C4-2B (cell line): ENCODE data around the gene ADGRB3.
"Not testable (repeated sequence)": the region's sequence is repeated elsewhere in the genome, so short reads cannot be mapped to it uniquely, and the experiment has no call there.

Experiments
- H3K27ac ChIP-seq: fragments of 450-650 bp; 2 replicates; pipeline ENCODE4 v1.5.1; 2017
- ZFX ChIP-seq: fragments of 450-650 bp; IDR thresholded peaks from 2 replicates; pipeline ENCODE4 v1.6.1; 2017
- TF ChIP-seq, protein P1 (sequence below): fragments of 450-650 bp; conservative IDR thresholded peaks from 2 replicates; pipeline ENCODE4 v1.5.1; 2017; ENCODE audit warnings: mild to moderate bottlenecking

The ADGRB3 gene

DNA sequence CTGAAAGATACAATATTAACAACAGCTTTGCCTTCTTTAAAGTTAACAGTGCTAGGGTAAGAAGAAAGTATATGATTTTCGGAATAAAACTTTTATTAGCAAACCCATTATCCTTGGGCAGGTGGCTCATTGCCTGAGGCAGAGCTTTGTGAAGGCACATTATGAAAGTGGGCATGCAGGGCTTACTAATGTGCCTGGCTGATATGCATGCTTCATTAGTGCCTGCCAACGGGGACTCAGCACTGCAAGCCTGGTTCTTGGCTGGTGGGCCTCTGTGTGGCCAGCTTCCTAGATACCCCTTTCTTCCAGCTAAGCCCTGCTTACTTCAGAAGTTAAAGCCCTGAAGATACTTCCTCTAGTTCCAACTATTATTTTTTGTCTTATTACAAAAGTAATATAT lies 481.6 kb downstream of the ADGRB3 start:
- TF ChIP-seq, protein P1, sequence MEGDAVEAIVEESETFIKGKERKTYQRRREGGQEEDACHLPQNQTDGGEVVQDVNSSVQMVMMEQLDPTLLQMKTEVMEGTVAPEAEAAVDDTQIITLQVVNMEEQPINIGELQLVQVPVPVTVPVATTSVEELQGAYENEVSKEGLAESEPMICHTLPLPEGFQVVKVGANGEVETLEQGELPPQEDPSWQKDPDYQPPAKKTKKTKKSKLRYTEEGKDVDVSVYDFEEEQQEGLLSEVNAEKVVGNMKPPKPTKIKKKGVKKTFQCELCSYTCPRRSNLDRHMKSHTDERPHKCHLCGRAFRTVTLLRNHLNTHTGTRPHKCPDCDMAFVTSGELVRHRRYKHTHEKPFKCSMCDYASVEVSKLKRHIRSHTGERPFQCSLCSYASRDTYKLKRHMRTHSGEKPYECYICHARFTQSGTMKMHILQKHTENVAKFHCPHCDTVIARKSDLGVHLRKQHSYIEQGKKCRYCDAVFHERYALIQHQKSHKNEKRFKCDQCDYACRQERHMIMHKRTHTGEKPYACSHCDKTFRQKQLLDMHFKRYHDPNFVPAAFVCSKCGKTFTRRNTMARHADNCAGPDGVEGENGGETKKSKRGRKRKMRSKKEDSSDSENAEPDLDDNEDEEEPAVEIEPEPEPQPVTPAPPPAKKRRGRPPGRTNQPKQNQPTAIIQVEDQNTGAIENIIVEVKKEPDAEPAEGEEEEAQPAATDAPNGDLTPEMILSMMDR: no peak
- no peak for TF ChIP-seq ZFX
- no peak overlapping the region for H3K27ac ChIP-seq

DNA sequence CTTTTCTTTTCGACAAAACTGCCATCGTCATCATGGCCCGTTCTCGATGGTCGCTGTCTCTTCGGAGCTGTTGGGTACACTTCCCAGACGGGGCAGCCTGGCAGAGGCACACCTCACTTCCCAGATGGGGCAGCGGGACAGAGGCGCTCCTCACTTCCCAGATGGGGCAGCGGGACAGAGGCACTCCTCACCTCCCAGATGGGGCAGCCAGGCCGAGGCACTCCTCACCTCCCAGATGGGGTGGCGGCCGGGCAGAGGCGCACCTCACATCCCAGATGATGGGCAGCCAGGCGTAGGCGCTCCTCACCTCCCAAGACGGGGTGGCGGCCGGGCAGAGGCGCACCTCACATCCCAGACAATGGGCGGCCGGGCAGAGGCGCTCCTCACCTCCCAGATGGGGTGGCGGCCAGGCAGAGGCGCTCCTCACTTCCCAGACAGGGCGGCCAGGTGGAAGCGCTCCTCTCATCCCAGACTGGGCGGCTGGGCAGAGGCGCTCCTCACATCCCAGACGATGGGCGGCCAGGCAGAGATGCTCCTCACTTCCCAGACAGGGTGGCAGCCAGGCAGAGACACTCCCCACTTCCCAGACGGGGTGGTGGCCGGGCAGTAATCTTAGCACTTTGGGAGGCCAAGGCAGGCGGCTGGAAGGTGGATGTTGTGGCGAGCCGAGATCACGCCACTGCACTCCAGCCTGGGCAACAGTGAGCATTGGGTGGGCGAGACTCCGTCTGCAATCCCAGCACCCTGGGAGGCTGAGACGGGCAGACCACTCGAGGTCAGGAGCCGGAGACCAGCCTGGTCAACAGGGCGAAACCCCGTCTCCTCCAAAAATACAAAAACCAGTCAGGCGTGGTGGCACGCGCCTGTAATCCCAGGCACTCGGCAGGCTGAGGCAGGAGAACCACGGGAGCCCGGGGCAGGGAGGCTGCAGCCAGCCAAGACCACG lies 486.7 kb downstream of the ADGRB3 start:
- H3K27ac ChIP-seq: not testable (repeated sequence)

DNA sequence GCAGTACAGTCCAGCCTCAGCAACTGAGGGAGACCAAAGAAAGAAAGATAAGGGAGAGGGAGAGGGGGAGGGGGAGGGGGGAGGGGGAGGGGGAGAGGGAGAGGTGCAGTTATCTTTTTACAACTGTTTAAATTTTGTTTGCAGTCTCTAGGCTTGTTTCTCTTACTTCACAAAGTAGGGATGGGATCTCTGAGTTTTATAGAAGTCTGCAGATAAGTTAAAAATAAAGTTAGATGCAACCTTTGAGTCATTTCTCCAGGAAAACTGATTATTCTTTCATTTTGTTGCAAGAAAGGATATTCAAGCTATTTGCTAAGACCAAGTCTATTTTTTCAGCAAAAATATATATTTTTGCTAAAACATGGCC lies 487.3 kb downstream of the ADGRB3 start:
- H3K27ac ChIP-seq: no peak overlapping the region
- no peak for TF ChIP-seq ZFX
- TF ChIP-seq, protein P1: no peak

DNA sequence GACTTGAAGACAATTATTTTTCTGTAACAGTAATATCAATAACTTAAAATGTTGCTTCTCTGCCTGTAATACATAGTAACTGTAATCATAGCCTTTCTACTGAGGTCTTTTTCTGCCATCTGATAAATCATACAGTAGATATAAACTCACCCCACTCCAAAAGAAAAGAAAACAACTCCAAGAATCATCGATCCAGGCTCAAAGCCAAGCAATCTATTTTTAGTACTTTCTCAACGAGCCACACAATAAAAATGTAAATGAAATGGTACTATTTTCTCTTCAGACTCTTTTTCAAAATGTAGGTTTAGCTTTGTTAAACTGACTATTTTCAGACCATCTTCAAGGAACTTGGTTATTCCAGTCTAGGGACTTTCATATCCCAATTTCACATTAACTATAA lies 493.3 kb downstream of the ADGRB3 start:
- TF ChIP-seq ZFX: no peak
- TF ChIP-seq, protein P1: no peak
- no peak overlapping the region for H3K27ac ChIP-seq

DNA sequence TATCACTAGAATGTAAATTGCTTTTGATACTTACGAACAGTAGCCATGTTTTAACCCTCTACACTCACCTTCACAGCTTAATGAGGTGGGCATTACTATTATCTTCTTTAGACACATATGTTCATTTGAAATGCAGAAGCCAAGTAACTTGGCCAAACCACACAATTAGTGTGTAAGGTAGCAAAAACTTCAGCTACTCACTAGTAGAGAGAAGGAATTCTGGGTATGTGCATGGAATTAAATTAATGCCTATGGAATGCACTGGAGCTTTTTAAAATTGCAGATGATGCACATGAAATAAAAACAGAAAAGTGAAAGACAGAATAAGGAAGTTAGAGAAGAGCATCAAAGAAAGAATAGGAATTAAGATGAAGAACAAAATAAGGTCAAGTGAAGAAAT lies 494.0 kb downstream of the ADGRB3 start:
- no peak overlapping the region for H3K27ac ChIP-seq
- TF ChIP-seq, protein P1: no peak
- no peak for TF ChIP-seq ZFX

DNA sequence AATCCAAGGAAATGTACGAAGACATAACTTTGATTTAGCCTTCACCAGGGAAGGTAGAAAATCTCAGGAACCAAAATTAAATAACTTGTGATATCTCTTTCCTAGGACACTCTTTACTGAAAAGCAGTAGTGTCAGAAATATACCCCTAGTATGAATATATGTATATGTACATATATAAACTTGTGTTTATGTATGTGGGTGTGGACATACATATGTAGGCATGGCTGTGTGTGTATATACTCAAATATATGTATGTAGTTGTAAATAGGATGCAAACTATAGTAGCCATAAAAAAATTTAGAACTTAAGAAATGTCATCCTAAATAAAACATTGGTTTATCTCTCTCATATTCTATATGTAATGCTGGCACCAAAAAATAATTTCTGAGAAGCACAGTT lies 500.8 kb downstream of the ADGRB3 start:
- TF ChIP-seq ZFX: no peak
- TF ChIP-seq, protein P1: no peak
- H3K27ac ChIP-seq: no peak overlapping the region

DNA sequence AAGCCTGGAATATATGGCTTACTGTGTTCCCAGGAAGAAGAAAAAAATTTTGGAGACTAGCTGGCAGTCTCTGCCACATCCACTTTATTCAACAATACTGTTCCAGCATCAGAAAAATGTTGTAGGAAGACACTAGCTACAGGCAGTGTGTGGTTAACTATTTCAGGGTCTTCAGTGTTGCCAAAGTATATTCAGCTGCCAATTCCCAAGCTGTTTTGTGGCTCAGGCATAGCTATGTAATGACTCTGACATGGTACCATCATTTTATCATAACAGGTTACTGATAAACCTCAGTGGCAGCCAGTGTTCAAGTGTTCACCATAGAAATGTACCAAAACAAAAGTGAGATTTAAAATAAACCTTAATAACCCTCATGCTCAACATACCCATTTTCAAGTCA lies 503.1 kb downstream of the ADGRB3 start:
- no peak overlapping the region for H3K27ac ChIP-seq
- TF ChIP-seq, protein P1: no peak
- no peak for TF ChIP-seq ZFX
